Dermis blood vessel endothelial cell (primary cell): Measurements from ENCODE around the gene NAA10. TPM values are rescaled to one million over a fixed set of nuclear protein-coding genes. Genes with fewer than 3 reads are reported as not detected.

ENCODE experiments used
- DNase-seq: peaks from one replicate; pipeline ENCODE4 v3.0.0; 2010
- total RNA-seq: library from RNA; depleted of rRNA; stranded (reverse); fragments of >200 nt; gene quantifications from 2 replicates; pipeline ENCODE4 v1.2.3, GENCODE V29; 2014

Gene NAA10
- total RNA-seq, 1 donor from 2014 or later = 88.2 TPM

GRCh38 chrX:153927922-153928760 lies 6.7 kb downstream of the NAA10 start:
- DNase-seq = peak; percentile 98

GRCh38 chrX:153927672-153927921 lies 7.2 kb downstream of the NAA10 start:
- DNase-seq = no peak

GRCh38 chrX:153926858-153927671 lies 7.8 kb downstream of the NAA10 start:
- peak; percentile 72 for DNase-seq

- no peak for DNase-seq
Measured at GRCh38 chrX:153926552-153926857, 8.3 kb downstream of the NAA10 start.

- DNase-seq = peak; percentile 17
Measured at GRCh38 chrX:153925739-153926551, 8.9 kb downstream of the NAA10 start, which contains the start of gene ARHGAP4. Gene ARHGAP4 (minus strand): TSS chrX:153926264. CDS start chrX:153926202, 62 bp downstream.

- no peak for DNase-seq
Measured at GRCh38 chrX:153925387-153925738, 9.5 kb downstream of the NAA10 start.

GRCh38 chrX:153924149-153924861 lies 10.5 kb downstream of the NAA10 start:
- peak; percentile 62 for DNase-seq

- DNase-seq = peak; percentile 75
Measured at GRCh38 chrX:153922932-153923857, 11.6 kb downstream of the NAA10 start.

- no peak for DNase-seq
Measured at GRCh38 chrX:153921511-153922446, 13.1 kb downstream of the NAA10 start.

- no peak for DNase-seq
Measured at GRCh38 chrX:153921070-153921469, 13.8 kb downstream of the NAA10 start.

GRCh38 chrX:153920546-153920945 lies 14.3 kb downstream of the NAA10 start:
- no peak for DNase-seq

- DNase-seq = no peak
Measured at GRCh38 chrX:153919281-153919680, 15.6 kb downstream of the NAA10 start.

- DNase-seq = no peak
Measured at GRCh38 chrX:153917869-153918268, 17.0 kb downstream of the NAA10 start.

- no peak for DNase-seq
Measured at GRCh38 chrX:153913701-153914100, 21.1 kb downstream of the NAA10 start.

- no peak for DNase-seq
Measured at GRCh38 chrX:153913211-153913610, 21.6 kb downstream of the NAA10 start.

- no peak for DNase-seq
Measured at GRCh38 chrX:153911798-153912197, 23.0 kb downstream of the NAA10 start.

- no peak for DNase-seq
Measured at GRCh38 chrX:153910446-153910845, 24.4 kb downstream of the NAA10 start.

GRCh38 chrX:153909980-153910360 lies 24.9 kb downstream of the NAA10 start:
- no peak for DNase-seq

- no peak for DNase-seq
Measured at GRCh38 chrX:153909024-153909979, 25.5 kb downstream of the NAA10 start.
